Measurements from ENCODE around the gene CLCA4.

DNA sequence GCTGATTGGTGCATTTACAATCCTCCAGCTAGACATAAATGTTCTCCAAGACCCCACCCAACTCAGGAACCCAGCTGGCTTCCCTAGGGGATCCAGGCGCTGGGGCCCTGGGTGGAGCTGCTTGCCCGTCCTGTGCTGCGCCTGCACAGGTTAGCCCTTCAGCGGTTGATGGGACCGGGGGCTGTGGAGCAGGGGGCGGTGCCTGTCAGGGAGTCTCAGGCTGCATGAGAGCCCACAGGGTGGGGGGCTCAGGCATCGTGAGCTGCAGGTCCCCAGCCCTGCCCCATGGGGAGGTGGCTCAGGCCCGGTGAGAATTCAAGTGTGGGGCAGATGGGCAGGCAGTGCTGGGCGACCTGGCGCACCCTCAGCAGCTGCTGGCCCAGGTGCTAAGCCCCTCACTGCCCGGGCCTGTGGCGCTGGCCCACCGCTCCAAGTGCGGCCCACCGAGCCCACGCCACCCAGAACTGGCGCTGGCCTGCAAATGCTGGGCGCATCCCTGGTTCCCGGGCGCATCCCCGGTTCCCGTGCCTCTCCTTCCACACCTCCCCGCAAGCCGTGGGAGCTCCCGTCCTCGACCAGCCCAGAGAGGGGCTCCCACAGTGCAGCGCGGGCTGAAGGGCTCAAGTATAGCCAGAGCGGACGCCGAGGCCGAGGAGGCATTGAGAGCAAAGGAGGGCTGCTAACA lies 23.1 kb upstream of the CLCA4 start:
- TF ChIP-seq CTCF (conservative IDR thresholded peaks at IDR 0.05; ENCODE audit: low read depth, low read length): no peak
- no peak for TF ChIP-seq EZH2 (IDR thresholded peaks at IDR 0.05; ENCODE audit: borderline replicate concordance, low read depth, low read length, poor library complexity, severe bottlenecking)

All from A673 (cell line).